ENCODE results near the gene MPRIP. TPM values are rescaled to one million over a fixed set of nuclear protein-coding genes. Genes with fewer than 3 reads are reported as not detected.

Gene MPRIP
- total RNA-seq, 1 donor from 2014 or later = 102 TPM

- no peak for TF ChIP-seq CTCF (conservative IDR thresholded peaks at IDR 0.05; ENCODE audit: low read depth, low read length)
- no peak for DNase-seq (ENCODE audit: low read depth)
- H3K4me3 ChIP-seq (ENCODE audit: low read depth, low read length) = no peak overlapping the region
These were observed 17.1 kb downstream of the MPRIP start for GRCh38 chr17:17059301-17059890.

GRCh38 chr17:17060001-17060922 is 18.0 kb downstream of the MPRIP start:
- no peak for TF ChIP-seq CTCF (conservative IDR thresholded peaks at IDR 0.05; ENCODE audit: low read depth, low read length)
- no peak for DNase-seq (ENCODE audit: low read depth)
- no peak overlapping the region for H3K4me3 ChIP-seq (ENCODE audit: low read depth, low read length)

GRCh38 chr17:17060930-17061329 is 18.7 kb downstream of the MPRIP start:
- no peak for DNase-seq (ENCODE audit: low read depth)
- no peak overlapping the region for H3K4me3 ChIP-seq (ENCODE audit: low read depth, low read length)
- no peak for TF ChIP-seq CTCF (conservative IDR thresholded peaks at IDR 0.05; ENCODE audit: low read depth, low read length)

GRCh38 chr17:17061516-17061915 is 19.3 kb downstream of the MPRIP start:
- no peak overlapping the region for H3K4me3 ChIP-seq (ENCODE audit: low read depth, low read length)
- DNase-seq (ENCODE audit: low read depth) = no peak
- TF ChIP-seq CTCF (conservative IDR thresholded peaks at IDR 0.05; ENCODE audit: low read depth, low read length) = no peak

- DNase-seq (ENCODE audit: low read depth) = no peak
- H3K4me3 ChIP-seq (ENCODE audit: low read depth, low read length) = no peak overlapping the region
- TF ChIP-seq CTCF (conservative IDR thresholded peaks at IDR 0.05; ENCODE audit: low read depth, low read length) = no peak
These were observed 20.1 kb downstream of the MPRIP start for GRCh38 chr17:17062356-17062755.

GRCh38 chr17:17062866-17063265 is 20.6 kb downstream of the MPRIP start:
- DNase-seq (ENCODE audit: low read depth) = no peak
- no peak overlapping the region for H3K4me3 ChIP-seq (ENCODE audit: low read depth, low read length)
- TF ChIP-seq CTCF (conservative IDR thresholded peaks at IDR 0.05; ENCODE audit: low read depth, low read length) = no peak

All from epithelial cell of proximal tubule (primary cell).